Stimulated activated CD8-positive, alpha-beta memory T cell treated with anti-CD3 and anti-CD28 coated beads, Interleukin-7, amount 100 ng/mL, for 1 hour (primary cell): ENCODE measurements around the gene TLCD3B.
A peak's percentile ranks its signal among the peaks of the same experiment; 100 is the strongest.
"Not testable (repeated sequence)": the region's sequence is repeated elsewhere in the genome, so short reads cannot be mapped to it uniquely, and the experiment has no call there.

Experiments
- DNase-seq, 2 donors: peaks; one replicate each; pipeline ENCODE4 v3.0.0-alpha.2; 2020; ENCODE audit warnings: low read depth in 2 of 2

TLCD3B gene

DNA sequence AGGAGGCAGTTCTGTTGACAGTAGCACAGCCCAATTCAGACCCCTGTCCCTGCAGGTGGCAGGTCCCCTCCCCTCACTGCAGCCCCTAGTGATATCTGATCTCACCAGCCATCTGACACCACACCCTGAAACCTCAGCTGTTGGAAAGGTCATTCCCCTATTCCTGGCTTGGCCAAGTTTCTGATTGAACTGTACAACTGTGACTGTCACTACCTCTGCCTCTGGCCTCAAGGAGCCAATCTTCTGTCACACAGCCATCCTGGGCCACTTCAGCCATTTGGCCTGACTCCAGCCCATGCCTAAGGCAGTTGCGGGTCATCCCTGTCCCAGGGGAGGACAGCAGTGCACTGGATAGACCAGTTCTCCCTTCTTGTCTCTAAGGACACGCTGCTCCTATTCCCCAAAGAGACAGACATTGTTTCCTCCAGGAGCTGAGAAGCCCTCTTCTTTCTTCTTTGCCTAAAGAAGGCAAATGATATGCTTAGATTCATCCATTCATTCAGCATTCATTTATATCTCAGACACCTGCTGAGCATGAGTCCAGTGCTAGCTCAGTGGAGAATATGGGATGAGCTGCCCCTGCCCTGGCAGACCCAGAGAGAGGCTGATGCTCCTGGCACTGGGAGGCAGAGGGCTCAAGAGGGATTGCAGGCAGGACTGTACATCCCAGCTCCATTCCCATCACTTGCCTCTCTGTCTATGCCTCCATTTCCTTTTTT lies 29.9 kb upstream of the TLCD3B start:
- DNase-seq = no peak

DNA sequence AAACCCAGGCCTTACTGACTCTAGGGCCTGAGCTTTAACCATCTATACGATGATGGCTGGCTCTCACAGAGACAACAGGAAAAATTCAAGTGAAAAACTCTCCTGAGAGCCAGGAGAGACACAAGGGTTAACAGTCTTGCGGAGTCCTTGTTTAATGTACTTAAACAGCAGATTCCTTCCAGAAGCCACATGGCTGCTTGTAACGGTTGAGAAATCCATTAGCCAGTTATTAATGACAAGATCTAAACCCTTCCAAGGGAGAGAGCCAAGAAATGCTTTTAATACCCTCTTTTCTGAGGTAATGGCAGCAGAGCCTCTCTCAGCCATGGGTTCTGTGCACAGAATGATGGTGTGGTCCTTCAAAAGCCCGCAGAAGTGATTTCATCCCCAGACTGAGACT lies 29.3 kb upstream of the TLCD3B start:
- no peak for DNase-seq

DNA sequence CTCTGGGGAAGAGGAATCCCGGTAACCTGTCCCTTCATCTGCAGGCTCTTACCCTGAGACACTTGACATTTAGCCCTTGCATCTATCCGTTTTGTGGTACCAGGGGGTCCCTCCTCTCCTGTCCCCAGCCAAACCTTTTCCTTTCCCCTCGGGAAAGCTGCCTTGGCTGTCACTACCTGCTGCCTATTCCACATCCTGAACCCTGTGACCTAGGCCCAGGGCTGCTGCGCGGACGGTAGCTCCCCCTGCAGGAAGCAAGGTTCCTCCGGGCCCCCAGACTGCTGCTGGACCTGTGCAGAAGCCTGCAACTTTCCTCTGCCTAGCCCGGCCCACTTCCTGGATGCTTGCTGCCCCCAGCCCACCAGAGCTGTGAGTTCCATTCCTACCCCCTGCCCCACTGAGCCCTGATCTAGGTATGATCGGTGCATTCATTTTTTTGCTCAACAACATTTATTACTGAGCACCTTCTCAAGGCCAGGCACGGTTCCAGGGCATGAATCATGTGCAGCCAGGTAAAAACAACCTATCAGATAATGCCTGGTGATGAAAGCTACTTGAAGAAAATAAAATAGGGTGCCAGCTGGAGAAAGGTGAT lies 24.0 kb upstream of the TLCD3B start:
- DNase-seq = no peak

DNA sequence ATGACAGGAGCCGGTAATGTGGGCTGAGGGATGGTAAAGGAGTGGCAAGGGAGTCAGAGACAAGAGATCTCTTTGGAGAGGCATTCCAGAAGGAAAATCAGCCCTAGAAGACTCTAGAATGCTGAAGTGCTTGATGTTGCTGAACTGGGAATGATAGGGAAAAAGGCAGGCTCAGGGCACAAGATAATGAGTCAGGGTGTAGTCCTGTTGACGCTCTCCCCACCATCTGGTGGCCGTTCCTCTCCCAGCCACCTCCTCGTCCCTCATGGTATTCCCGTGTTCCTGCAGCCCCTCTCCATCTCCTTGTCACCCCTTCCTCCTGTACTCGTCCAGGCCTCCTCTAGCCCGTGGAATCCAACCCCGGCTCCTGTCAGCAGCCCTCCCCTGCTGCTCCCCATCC lies 23.4 kb upstream of the TLCD3B start:
- DNase-seq = no peak

DNA sequence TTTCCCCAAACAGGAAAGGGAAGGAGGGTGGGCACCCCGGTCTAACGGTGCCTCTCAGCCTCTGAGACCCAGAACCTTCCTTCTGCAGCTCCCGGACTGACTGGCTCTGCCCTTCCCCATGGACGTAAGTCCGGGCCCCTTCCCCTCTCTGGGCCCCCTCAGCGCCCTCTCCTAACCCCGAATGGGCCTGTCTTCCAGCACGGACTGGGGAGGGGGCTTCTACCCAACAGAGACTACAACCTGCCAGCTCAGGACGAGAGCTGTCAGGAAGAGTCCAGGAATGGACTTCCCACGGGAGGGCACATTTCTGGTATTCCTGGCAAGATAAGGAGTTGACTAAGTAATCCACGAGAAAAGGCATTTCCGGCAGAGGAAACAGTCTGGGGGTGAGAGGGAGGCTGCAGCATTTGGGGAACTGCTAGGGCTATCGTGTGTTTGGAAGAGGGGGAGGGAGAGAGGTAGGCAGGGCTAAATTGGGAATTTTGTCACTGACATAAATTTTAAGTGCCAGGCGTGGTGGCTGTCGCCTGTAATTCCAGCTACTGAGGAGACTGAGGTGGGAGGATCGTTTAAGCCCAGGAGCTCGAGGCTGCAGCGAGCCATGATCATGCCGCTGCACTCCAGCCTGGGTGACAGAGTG lies 22.4 kb upstream of the TLCD3B start:
- DNase-seq = no peak

DNA sequence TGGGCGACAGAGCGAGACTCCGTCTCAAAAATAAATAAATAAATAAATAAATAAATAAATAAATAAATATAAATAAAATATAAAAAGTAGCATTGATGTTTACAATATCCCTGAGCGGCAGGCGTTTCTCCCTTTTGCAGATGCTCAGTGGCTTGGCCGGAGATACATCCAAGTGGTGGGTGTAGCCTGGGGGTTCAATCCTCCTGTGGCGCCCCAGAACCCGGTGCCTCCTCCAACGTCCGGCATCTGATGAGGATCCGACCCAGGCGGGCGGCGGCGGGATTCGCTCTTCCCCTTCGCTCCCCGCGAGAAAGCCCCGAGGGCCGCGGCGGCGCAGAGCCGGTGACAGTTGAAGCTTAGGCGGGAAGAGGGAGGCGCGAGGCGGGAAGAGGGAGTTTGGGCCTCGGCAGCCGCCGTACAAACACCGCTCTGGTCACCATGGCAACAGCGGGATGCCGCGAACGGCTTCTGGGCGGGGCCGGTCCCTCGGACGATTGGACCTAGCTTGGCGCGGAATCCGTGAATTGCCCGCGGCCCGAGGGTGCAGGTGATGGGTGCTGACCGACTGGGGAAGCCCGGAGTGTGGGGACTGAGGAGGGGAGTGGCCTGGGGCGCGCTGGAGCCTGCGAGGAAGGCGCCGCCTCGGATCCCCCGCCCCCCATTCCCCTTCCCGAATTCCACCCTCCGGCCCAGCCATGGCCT lies 21.8 kb upstream of the TLCD3B start:
- DNase-seq = peak; percentile 80 to 83

DNA sequence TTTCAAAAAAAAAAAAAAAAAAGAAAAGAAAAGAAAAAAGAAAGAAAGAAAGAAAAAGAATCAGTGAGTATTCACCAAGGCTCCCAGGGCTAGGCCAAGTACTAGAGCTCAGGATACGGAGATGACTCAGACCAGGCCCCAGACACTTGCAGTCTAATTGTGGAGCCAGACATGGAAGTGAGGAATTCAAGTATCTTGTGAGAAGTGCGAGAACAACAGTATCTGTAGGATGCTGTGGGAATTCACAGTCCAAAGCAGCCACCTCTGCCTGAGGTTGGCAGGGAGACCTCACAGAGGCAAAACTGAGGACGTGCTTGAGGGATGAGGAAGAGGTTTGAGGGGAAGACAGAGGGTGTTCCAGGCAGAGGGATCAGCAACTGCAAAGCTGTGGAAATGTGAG lies 20.4 kb upstream of the TLCD3B start:
- DNase-seq = no peak

DNA sequence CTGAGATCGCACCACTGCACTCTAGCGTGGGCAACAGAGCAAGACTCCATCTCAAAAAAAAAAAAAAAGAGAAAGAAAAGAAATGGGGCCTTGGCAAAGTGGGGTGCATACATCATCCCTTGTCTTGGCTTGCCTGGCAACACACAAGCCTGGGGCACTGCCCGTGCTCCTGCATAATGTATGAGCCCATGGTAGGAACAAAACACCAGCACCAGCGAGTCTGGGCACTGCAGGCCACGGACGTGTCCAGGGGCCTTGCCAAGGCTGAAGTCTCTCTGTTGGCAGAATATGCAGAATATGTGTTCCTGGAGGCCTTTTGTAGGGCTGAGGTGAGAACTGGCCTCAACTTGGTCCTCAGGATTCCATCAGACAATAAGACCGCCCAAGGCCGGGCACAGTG lies 18.8 kb upstream of the TLCD3B start:
- no peak for DNase-seq

DNA sequence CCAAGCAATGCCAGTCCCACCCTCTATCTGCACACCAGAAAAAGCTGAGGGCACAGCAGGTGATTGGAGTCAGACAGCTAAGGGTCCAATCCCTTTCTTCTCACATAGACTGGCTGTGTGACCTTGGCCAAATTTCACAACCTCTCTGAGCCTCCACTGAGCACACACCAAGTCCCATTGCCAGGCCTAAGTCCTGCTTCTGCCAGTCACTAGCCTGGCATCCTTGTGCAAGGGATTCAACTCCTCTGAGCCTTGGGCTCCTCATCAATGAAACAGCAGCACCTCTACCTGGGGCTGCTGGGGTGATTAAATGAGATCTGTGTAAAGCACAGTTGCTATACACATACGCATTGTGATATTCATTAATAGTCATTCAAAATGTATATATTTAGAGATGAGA lies 15.5 kb upstream of the TLCD3B start:
- no peak for DNase-seq

DNA sequence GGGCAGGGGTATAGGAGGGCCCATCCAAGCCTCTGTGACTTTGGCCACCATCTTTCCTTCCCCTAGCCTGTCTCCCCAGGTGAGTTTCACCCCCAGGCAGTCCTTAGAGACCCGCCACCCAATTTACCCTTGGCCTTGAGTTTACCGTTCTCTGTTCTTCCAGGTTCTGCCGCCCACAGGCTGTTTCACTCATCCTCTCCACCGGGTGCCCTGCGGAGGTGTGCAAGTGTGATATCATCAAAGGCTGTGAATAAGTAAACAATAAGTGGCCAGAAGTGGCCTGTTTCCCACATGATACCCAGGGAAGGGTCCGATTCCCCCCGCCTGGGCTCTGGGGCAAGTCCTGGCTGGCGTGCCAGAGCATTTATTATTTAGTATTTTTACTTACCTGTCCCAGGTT lies 15.1 kb upstream of the TLCD3B start:
- DNase-seq = no peak

DNA sequence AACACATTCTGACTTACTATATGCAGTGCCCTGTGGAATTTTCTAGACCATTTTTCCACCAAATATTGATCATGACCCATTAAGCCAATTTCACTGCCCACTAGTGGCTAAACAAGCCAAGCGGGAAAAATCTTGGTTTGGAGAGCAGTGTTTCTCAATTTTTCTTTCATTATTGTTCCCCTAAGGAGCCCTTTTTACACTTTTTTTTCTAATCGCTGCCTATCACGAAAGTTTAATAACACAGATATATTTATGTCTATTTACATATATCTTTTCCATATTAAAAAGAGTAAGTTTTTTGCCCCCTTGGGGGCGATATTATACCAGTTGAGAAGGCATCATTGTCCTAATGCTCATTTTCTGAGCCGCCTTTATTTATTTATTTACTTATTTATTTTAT lies 10.8 kb upstream of the TLCD3B start:
- no peak for DNase-seq

DNA sequence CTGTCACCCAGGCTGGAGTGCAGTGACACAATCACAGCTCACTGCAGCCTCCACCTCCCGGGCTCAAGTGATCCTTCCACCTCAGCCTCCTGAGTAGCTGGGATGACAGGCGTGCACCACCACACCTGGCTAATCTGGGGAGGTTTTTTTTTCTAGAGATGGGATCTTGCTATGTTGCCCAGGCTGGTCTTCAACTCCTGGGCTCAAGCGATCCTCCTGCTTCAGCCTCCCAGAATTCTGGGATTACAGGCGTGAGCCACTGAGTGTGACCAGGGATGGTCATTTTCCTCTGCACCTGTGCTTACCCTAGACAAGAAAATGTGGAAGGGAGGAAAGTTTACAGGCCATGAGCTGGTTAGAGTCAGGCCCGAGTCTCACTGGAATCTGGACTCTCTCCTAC lies 9.6 kb upstream of the TLCD3B start:
- not testable (repeated sequence) for DNase-seq

DNA sequence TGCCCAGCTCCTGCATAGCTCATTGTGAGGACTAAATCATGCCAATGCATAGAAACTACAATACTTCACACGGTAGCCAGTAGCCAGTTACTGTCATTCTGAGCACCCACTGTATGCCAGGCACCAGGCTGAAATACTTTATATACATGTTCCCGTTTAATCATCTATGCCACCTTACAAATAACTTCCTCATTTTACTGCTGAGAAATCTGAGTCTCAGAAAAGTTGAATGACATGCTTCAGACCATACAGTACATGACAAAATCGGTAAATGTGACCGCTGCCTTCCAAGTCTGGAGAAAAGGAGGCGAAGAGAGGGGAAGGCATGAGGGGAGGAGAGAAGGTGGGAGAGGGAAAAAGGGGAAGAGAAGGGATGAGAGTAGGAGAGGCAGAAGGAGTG lies 9.2 kb upstream of the TLCD3B start:
- no peak for DNase-seq

DNA sequence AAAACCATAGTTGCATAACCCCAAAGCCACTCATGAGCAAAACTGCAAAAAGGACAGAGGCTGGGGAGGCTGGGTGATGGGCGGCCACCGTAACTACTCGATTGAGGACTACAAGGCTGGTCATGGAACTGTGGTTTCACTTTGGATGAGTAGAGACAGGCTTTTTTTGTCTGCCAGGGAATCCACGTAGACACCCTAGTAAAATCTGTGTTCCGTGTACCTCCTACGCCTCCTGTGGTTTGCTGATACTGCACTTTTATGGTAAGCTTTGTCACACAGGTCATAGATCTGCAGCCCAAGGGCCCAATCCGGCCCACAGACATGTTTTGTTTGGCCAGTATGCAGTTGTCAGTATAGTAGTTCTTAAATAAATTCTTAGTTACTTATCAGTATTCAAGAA lies 2.2 kb upstream of the TLCD3B start:
- no peak for DNase-seq

DNA sequence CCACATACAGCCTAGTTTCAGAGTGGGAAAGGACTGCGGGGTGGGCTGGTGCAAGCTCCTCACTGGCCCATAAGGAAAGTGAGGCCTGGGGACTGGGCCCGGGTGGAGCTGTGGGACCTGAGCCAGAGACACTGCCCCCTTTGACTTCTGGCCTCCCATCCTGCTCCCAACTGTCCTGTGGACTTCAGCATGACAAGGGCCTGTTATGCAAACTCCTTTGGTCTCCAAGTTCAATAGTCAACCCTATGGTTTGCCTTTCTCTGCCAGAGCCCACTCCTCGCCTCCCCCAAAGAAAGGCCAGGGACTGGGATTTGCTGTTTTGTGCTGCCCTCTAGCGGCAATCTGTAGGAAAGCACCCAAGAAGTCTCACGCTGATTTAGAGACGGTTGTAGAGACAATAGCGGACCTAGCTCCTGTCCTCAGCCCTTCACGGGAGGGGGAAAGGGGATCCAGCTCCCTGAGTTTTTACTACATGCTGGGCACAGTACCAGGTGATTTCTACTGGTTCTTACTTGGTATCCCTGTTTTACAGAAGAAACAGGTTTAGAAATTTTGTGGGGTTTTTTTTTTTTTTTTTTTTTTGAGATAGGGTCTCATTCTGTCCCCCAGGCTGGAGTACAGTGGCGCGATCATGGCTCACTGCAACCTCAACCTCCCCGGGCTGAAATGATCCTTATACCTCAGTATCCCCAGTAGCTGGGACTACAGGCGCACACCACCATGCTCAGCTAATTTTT lies 1.2 kb upstream of the TLCD3B start:
- peak in 1 of 2 donors; percentile 37 for DNase-seq

DNA sequence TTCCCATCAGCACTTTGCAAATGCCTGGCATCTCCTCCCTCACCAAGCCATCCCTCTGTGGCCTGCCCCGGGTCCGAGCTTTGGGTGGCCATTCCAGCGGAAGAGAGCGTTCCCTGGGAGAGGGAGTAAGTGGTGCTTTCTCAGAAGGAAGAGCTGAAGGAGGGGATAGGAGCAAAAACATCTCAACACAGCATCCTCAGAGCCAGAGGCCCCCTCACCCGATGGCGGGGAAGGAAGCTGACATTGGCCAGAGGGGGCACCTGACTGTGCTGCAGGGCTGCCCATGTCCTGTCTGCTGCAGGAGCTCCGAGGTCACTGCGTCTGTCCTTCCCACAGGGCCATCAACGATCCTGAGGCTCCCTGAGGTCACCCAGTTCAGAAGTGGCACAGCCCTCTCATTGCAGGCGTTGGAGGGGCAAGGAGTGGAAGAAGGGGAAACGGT lies 427 bp upstream of the TLCD3B start:
- DNase-seq = no peak

DNA sequence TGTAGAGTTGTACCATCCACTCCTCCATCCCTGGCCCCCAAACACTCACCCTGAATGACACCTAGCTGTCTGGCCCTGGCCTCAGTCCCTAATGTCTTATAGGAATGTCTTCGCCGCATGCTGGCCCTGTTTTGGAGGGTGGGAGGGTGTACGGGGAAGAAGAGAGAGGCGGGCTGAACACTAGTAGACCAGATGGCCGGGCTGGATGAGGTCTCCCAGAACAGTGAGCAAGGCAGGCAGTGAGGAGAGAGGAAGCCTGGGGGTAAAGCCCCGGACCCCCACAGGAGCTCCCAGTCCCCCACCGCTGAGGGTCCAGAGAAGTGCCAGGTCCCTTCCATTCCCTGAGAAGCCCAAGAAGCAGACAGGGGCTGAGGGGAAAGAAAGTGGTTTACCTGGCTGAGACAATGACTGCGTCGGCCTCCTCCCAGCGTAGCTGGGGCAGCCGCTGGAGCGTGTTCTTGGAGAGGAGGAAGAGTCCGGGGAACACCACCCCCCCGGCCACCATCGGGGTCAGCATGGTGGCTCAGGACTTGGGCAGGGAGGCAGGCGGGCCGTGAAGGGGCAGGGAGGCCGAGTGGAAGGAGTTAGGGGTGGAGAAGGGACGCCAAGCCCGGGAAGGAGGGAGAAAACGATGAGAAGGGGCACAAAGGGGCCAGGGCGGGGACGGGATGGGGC lies 923 bp downstream of the TLCD3B start:
- no peak for DNase-seq

DNA sequence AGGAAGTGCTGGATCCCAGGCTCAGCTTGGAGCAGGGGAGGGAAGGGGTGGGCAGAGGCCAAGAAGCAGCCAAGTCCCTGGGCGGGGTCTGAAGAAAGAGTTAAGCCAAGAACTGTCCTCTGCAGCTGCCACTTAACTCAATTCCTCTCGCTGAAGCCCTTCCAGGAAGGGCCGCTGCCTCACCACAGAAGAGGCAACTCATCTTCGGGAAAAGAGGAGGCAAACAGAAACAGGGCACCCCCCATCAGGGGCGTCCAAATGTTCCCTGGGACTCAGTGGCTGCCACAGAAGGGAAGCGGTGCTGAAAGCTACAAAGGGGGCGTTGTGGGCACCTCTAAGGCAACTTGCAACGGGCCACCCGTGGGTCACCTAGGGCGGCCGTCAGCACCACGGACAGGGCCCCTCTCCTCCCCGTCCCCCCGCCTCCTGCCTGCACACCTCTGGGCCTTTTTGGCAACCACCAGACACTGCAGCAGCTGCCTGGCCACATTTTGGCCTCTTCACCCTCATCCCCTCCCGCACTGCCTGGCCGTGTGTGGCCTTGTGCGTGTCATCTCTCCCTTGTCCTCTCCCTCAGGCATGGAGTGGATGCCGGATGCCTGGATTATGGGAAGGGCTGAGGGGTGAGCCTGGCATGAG lies 2.5 kb downstream of the TLCD3B start:
- DNase-seq = no peak

DNA sequence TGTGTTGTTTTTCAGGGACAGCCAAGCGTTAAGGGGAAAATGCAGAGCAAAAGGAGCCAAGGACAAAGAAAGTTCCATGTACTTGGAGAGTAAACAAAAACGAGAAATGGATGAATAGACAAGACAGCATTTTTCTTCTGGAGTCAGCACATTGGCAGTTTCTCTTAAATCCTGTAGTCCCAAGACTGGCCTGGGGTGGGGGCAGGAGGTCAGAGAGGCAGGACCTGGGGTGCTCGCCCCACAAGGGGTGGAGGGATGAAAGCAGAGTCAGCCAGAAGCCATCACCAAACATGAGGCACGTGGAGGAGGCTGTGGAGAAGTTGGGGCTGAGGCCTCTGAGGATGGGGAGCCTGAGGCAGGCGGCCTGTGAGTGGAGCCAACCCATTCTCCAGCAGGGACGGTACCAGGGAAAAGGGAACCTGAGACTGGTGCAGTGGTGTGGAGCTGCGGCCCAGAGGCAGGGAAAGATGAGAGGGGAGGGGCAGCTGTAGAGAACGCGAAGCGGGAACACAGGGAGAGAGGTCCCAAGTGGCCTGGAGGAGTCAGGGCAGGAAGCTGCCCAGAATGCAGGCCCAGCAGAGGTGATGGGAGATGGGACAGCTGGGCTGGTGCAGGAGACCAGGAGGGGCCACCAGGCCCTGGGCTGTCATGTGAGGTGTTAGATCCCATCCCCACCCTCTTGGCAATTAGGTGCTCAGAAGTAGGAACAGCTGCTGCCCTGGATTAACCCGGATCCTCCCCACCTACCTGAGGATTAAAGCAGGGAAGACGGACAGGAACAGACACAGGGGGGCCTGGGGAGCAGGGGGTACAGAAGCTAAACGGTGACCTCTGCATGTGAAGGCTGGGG lies 3.3 kb downstream of the TLCD3B start:
- no peak for DNase-seq

DNA sequence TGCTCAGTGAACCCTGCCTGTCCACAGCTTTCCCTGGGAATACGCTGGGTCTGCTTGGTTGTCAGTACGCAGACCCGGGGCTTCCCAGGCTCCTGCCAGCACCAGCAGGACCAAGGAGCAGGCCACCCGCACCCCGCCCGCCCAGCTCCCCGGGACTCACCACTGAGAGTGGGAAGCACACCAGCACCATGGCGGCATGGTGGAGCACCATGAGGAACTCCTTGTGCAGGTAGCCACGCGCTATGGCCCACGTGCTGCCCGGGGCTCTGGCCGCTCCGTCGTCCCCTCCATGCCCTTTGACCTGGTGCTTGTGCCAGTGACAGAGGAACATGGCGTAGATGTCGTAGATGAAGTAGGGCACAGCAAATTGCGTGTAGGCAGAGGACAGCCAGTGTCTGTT lies 4.6 kb downstream of the TLCD3B start:
- DNase-seq = no peak
